DMS53 treated with DMSO at 0.1 percent for 48 hours (cell line): ENCODE measurements around the gene GPR151.

Experiments
- DNase-seq: peaks from one replicate; lab custom pipeline; 2025; ENCODE audit not compliant: unreplicated experiment; lab: John Stamatoyannopoulos, UW

GPR151 gene

DNA sequence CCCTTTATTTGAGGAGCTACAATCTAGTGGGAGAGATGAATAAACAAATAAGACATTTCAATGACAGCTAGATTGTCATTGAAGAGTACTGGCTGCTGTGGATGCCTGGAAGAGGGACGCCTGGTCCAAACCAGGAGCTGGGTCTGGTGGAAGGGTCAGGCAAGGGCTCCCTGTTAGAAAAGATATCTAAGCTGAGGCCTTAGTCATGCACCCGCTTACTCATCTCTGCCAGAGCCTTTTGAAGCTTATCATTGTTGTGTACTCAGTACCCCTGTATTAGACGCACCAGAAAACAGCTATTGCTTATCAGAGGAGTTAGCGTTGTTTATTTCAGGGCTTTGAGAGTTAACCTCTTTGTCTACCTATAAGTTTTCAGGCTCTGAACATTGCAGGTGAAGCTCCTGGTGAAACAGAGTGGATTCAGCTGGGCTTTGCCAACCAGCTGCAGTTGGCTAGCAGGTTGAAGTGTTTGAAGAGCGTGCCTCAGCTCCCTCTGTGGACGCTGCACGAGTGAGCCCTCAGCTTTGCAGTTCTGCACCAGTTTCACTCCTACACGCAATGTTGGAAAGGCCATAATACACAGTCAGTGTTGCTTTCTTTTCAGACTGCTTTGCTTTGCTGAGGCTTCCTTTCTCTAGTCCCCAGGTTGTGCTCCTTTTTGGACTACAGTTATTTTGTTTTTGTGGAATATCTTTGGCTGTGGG lies 5.6 kb upstream of the GPR151 start:
- DNase-seq, result peak; percentile 74

DNA sequence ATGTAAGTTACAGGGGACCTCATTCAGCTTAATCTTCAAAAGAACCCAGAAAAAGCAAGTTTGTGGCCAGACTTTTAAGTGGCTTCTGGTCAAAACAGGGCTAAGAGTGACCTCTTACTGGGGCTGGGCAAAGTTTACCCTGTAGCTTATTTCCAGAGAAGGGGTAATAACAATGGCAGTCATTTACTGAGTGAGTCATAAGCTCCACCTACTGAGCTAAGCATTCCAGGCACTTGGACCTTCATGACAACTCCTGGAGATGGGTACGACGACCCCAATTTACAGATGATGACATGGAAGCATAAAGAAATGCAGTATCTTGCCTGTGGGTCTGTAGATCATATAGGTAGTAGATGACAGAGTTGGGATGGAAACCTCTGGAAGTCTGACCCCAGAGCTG lies 4.7 kb upstream of the GPR151 start:
- peak; percentile 24 for DNase-seq

- no peak for DNase-seq
These were observed 3.6 kb upstream of the GPR151 start for GRCh38 chr5:146519554-146519953.

- DNase-seq, result no peak
These were observed 378 bp downstream of the GPR151 start for GRCh38 chr5:146515473-146516150.

- DNase-seq, result no peak
These were observed 1.4 kb downstream of the GPR151 start for GRCh38 chr5:146514575-146514974.

GRCh38 chr5:146513462-146513861 lies 2.5 kb downstream of the GPR151 start:
- no peak for DNase-seq

GRCh38 chr5:146510559-146511125 lies 5.3 kb downstream of the GPR151 start:
- no peak for DNase-seq

- no peak for DNase-seq
These were observed 8.6 kb downstream of the GPR151 start for GRCh38 chr5:146507428-146507827.

- DNase-seq, result no peak
These were observed 16.3 kb downstream of the GPR151 start for GRCh38 chr5:146499680-146500079.

- no peak for DNase-seq
These were observed 21.3 kb downstream of the GPR151 start for GRCh38 chr5:146494656-146495055.

DNA sequence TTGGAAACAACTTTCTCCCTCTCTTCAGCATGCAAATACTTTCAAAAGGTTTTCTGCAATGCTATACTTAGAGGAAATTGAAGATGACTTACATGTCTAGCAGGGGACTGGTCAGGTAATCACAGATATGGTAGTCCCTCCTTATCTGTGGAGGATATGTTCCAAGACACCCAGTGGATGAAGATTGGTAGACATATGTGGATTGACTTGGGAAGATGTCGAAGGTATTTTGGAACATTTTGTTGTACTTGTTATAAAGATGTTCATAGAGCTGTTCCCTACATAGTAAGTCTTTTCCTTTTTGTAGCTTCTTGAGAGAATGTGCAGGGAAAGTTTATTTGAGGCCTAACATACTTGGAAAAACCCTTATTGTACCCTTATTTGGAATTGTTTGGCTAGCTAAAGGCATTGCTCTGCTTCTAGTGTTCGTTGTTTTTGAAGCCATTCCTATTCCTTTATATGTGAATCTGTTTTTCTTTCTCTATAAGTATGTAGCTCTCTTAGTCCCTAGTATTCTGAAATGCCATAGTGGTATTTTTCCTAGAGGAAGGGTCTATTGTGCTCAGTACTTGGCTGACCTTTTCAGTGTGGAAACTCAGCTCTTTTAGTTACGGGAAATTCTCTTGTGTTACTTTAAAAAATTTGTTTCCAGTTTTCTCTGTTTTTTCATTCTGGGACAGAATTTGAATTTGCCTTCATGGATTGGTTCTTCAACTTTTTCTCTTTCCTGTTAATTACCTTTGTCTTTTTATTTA lies 25.7 kb downstream of the GPR151 start:
- DNase-seq, result no peak

- no peak for DNase-seq
These were observed 31.1 kb downstream of the GPR151 start for GRCh38 chr5:146484714-146485391.

- no peak for DNase-seq
These were observed 33.2 kb downstream of the GPR151 start for GRCh38 chr5:146482775-146483174.

- DNase-seq, result no peak
These were observed 40.1 kb downstream of the GPR151 start for GRCh38 chr5:146475906-146476305.

- DNase-seq, result no peak
These were observed 40.7 kb downstream of the GPR151 start for GRCh38 chr5:146475190-146475780.

- DNase-seq, result no peak
These were observed 41.9 kb downstream of the GPR151 start for GRCh38 chr5:146474065-146474464.

- no peak for DNase-seq
These were observed 48.2 kb downstream of the GPR151 start for GRCh38 chr5:146467760-146468159.

DNA sequence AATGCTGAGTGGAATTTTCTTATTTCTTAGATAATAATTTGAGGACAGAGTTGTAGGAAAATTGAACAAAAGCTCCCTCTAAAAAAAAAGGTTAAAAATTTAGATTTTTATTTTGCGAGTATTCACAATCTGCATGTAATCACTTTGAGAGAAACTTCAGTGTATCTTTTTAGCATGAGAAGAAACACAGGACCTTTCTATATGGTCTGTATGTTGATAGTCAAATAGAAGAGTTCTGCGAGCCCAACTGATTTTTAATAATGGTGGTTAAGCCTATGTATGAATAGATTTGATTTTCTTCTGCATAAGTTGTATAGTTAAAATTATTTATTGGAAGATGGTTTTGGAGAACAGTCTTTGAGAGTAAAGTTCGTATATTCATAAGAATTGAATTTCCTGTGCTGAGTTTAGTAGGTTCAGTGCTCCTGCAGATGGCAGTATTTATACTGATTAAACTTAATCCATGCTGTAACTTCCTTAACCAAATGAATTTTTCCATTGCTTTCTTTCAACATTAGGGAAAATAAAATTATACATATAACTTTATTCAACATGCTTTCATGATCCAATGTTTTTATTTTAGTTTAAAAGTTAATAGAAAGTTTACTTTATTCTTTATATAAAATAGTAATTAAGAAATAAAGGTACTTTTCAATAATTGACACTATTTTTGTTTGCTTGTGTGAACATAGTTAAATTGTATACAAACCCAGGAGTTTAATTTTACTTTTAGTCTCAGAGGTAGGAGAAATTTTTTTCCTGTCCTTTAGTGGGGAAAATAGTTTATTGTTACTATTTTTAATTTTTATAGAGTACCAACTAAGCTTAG lies 49.3 kb downstream of the GPR151 start:
- DNase-seq, result no peak

DNA sequence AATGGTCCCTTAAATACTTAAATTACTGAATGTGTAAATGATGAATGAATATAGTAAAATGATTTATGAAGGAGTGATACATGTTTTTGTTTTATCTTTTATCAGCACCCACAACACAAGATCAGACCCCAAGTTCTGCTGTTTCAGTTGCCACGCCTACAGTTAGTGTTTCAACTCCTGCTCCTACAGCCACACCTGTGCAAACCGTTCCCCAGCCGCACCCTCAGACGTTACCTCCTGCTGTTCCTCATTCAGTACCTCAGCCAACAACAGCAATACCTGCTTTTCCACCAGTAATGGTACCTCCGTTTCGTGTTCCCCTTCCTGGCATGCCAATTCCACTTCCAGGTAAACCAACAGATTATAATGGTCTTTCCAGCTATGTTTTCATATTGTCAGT lies 52.5 kb downstream of the GPR151 start:
- DNase-seq, result no peak
